Gastroesophageal sphincter (tissue), 3 donors: ENCODE results near the gene CD7.

ENCODE experiments used
- EP300 ChIP-seq: sonication (generic); formaldehyde crosslinking; IDR thresholded peaks from one replicate; pipeline ENCODE4 v1.6.1; 2017; ENCODE audit warnings: antibody characterized with exemption, mild to moderate bottlenecking
- POLR2A ChIP-seq, 2 donors: fragments of 450-650 bp; IDR thresholded peaks; one replicate each; pipeline ENCODE4 v1.6.1; 2017; ENCODE audit warnings: antibody characterized with exemption in 2 of 2, mild to moderate bottlenecking in 2 of 2, moderate library complexity in 1 of 2
- TF ChIP-seq, protein P1 (sequence below), 4 experiments: fragments of 200-600 bp in 2 of 4; fragments of 450-650 bp in 2 of 4; sonication (generic) in 1 of 4; IDR thresholded peaks; one replicate each; pipeline ENCODE4 v1.5.1; 2017 to 2019; ENCODE audit warnings: antibody characterized with exemption in 4 of 4, mild to moderate bottlenecking in 2 of 4, moderate library complexity in 2 of 4

DNA sequence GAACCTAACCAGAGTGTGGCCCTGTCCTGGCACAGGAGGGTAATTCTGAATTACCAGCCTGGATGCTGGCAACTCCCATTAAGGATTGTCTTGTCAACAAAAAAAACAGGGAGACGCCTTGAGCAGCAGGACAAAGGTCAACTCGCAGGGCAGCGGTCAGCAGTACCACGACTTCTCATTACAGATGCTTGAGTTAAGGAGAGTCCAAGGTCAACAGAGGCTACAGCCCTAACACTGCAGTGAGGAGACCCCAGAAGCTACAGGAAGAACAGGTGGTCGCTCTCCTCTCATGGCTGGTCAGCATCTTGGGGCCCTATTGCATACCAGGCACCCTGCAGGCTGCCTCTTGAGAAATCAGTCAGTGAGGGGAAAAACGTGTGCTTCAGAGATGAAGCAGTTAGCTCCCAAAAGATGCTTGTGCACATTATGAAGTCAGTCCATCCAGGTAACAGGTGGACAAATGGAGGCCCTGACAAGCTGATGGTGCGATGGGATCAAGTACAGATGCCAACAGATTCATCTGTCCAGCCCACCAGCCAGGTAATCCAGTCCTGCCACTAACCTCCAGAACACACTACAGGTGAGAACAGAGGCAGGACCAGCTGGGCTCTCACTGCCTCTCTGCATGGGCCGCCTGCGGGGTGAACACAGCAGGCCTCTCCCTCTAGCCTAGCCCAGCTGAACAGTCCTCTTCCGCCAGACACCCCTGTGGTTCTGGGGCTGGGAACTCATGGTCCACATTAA is 48.1 kb downstream of the CD7 start:
- TF ChIP-seq POLR2A (IDR thresholded peaks at IDR 0.05) (no peak), EP300 (no peak)
- TF ChIP-seq, protein P1, sequence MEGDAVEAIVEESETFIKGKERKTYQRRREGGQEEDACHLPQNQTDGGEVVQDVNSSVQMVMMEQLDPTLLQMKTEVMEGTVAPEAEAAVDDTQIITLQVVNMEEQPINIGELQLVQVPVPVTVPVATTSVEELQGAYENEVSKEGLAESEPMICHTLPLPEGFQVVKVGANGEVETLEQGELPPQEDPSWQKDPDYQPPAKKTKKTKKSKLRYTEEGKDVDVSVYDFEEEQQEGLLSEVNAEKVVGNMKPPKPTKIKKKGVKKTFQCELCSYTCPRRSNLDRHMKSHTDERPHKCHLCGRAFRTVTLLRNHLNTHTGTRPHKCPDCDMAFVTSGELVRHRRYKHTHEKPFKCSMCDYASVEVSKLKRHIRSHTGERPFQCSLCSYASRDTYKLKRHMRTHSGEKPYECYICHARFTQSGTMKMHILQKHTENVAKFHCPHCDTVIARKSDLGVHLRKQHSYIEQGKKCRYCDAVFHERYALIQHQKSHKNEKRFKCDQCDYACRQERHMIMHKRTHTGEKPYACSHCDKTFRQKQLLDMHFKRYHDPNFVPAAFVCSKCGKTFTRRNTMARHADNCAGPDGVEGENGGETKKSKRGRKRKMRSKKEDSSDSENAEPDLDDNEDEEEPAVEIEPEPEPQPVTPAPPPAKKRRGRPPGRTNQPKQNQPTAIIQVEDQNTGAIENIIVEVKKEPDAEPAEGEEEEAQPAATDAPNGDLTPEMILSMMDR (IDR thresholded peaks at IDR 0.05), result no peak
